ENCODE measurements around the gene BRD7. TPM values are rescaled to one million over a fixed set of nuclear protein-coding genes. Genes with fewer than 3 reads are reported as not detected.

BRD7 gene
- polyA plus RNA-seq, 3 donors: 11.4 to 33.0 (median 21.2) TPM

DNA sequence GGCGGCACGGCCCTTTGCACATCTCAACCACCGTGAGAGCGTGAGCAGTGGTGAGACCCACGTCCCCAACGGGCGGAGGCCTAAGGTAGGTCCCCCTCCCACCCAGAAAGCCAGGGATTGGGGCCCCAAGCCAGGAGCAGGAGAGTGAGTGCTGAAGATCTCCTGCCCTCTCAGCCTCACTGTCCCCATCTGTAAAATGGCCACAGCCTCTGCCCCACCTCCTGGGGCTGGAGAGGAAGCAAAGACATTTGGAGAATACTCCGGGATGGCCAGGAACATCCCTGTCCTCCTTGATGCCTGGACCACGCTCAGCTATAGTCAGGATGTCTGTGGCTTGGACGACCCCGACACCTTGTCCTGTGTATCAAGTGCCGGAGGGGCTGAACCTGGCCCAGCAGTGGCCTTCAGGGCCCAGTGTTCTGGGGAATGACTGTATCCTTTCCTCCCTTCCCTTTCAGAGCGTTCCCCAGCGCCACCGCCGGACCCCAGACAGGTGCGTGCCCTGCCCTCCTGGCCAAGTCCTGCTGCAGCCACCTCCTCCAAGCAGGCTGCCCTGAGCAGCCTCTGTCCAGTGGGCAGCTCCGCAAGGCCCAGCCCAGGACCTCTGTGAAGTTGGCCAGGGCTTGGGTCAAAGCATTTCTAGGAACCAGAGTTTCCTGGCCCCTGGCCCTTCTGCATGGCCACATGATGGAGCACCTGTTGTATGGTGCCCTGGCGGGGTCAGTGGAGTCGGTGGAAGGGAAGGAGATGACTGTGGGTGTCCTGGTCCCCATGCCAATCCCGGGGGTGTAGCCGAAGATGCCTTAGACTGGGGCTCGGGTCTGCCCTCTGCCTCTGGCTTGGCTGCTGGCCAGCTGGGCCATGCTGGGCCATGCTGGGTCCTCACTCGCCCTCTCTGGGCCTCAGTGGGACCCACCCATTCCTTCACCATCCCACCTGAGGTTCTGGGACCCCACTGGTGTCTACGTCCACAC is 64.0 kb downstream of the BRD7 start:
- H3K4me2 ChIP-seq (replicated peaks; ENCODE audit: extremely low read depth, low read length, poor library complexity, severe bottlenecking): no peak overlapping the region
- H3K27me3 ChIP-seq (ENCODE audit: control insufficient read depth in 2 of 2, insufficient read depth in 2 of 2, low read length in 2 of 2): no peaks in the 10 kb centered on the region
- H3K9me3 ChIP-seq (replicated peaks in 1 of 2; ENCODE audit: control insufficient read depth in 1 of 2, insufficient read depth in 1 of 2, low read length in 2 of 2): no peaks in the 10 kb centered on the region
- intact Hi-C loops (cut with micrococcal nuclease): no loop called here
- peaks cover 43% of the 10 kb centered on the region for H3K79me2 ChIP-seq (ENCODE audit: insufficient read depth, low read length)
- no peaks in the 10 kb centered on the region for H3K4me1 ChIP-seq (ENCODE audit: control insufficient read depth in 1 of 2, insufficient read depth in 2 of 2, low read length in 2 of 2)
- H3K27ac Mint-ChIP-seq: peak overlapping the region in 1 of 7 donors; percentile 14
- WGBS (ENCODE audit: insufficient coverage): 95% methylated on average over 18 of the region's 25 CpGs
- peaks cover under 1% of the 10 kb centered on the region for H3K4me1 Mint-ChIP-seq
- DNase-seq: no peak
- no peak overlapping the region for H3K27ac ChIP-seq (ENCODE audit: low read depth in 1 of 2, low read length in 2 of 2)
- H3K4me3 ChIP-seq (replicated peaks in 1 of 3; ENCODE audit: low read depth in 2 of 3, low read length in 3 of 3): no peak overlapping the region
- H3K4me3 Mint-ChIP-seq: no peak overlapping the region
- H3K9ac ChIP-seq (ENCODE audit: insufficient read depth, low read length, poor library complexity, severe bottlenecking): no peak overlapping the region
- peaks cover 95 to 100% of the 10 kb centered on the region in 2 donors for H3K36me3 ChIP-seq (replicated peaks in 1 of 2; ENCODE audit: control insufficient read depth in 1 of 2, insufficient read depth in 2 of 2, low read length in 2 of 2)
- no peak overlapping the region for H2AFZ ChIP-seq (ENCODE audit: insufficient read depth, low read depth, low read length, poor library complexity, severe bottlenecking)
- TF ChIP-seq, protein P1, sequence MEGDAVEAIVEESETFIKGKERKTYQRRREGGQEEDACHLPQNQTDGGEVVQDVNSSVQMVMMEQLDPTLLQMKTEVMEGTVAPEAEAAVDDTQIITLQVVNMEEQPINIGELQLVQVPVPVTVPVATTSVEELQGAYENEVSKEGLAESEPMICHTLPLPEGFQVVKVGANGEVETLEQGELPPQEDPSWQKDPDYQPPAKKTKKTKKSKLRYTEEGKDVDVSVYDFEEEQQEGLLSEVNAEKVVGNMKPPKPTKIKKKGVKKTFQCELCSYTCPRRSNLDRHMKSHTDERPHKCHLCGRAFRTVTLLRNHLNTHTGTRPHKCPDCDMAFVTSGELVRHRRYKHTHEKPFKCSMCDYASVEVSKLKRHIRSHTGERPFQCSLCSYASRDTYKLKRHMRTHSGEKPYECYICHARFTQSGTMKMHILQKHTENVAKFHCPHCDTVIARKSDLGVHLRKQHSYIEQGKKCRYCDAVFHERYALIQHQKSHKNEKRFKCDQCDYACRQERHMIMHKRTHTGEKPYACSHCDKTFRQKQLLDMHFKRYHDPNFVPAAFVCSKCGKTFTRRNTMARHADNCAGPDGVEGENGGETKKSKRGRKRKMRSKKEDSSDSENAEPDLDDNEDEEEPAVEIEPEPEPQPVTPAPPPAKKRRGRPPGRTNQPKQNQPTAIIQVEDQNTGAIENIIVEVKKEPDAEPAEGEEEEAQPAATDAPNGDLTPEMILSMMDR (IDR thresholded peaks at IDR 0.05): no peak
- peaks cover 0 to 2% (median 1%) of the 10 kb centered on the region in 3 donors for H3K27me3 Mint-ChIP-seq (ENCODE audit: low read depth in 3 of 3)
- no peaks in the 10 kb centered on the region for H3K9me3 Mint-ChIP-seq
- H4K20me1 ChIP-seq (ENCODE audit: insufficient read depth, low read length): peaks cover 100% of the 10 kb centered on the region
- H3K36me3 Mint-ChIP-seq: peaks cover 78 to 99% of the 10 kb centered on the region in 2 donors

DNA sequence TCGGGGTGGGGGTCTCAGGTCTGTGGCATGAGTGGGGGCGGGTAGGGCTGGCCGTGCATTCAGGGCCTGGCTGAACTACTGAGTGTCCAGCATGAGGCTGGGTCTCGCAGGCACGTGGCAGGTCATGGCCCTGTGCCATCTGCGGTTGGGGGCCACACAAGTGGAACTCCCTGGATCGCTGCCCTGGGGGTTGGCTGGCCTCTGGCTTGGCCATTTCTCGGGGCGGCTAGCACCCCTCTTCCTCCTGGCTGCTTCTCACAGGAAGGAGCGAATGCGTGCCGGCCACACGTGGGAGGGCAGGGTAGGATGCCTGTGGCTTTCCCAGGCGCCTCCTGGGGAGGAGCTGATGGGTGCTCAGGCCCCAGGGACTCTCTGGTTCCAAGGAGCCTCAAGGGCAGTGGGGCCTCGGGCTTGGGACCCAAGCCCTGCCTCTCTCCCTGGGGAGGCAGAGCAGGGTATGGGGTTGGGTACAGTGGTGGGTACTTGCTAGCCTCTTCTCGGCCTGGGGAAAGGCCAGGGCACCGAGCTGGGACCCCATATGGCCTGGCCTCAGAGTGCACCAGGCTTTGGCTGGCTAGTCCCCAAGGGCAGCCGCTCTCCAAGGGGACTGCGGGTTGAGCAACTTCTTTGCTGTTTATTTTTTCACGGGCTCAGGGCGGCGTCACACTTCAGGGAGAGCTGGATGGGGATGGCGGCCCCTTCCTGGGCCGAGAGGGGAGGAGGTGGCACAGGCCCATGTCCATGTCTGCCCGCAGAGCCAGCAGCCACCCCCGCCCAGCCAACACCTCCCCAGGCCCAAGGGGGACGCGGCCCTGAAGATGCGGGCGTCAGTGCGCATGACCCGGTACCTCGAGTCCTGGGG is 65.0 kb downstream of the BRD7 start:
- Mint-ChIP-seq H3K9me3 (no peaks in the 10 kb centered on the region), H3K4me1 (no peaks in the 10 kb centered on the region), H3K27me3 (ENCODE audit: low read depth in 3 of 3) (peaks cover 0 to 2% (median 1%) of the 10 kb centered on the region in 3 donors), H3K27ac (peak overlapping the region in 2 of 7 donors; percentile 38 to 46), H3K36me3 (peaks cover 76 to 98% of the 10 kb centered on the region in 2 donors), H3K4me3 (no peak overlapping the region)
- H3K4me3 ChIP-seq (replicated peaks in 1 of 3; ENCODE audit: low read depth in 2 of 3, low read length in 3 of 3): no peak overlapping the region
- peaks cover 42% of the 10 kb centered on the region for H3K79me2 ChIP-seq (ENCODE audit: insufficient read depth, low read length)
- peaks cover 100% of the 10 kb centered on the region for H4K20me1 ChIP-seq (ENCODE audit: insufficient read depth, low read length)
- intact Hi-C loops (cut with micrococcal nuclease): no loop called here
- peak overlapping the region in 1 of 2 donors; percentile 41 for H3K27ac ChIP-seq (ENCODE audit: low read depth in 1 of 2, low read length in 2 of 2)
- no peaks in the 10 kb centered on the region for H3K27me3 ChIP-seq (ENCODE audit: control insufficient read depth in 2 of 2, insufficient read depth in 2 of 2, low read length in 2 of 2)
- no peak overlapping the region for H3K4me2 ChIP-seq (replicated peaks; ENCODE audit: extremely low read depth, low read length, poor library complexity, severe bottlenecking)
- TF ChIP-seq, protein P1 (IDR thresholded peaks at IDR 0.05): no peak
- 95% methylated on average over 28 of the region's 33 CpGs for WGBS (ENCODE audit: insufficient coverage)
- peaks cover 95 to 100% of the 10 kb centered on the region in 2 donors for H3K36me3 ChIP-seq (replicated peaks in 1 of 2; ENCODE audit: control insufficient read depth in 1 of 2, insufficient read depth in 2 of 2, low read length in 2 of 2)
- H2AFZ ChIP-seq (ENCODE audit: insufficient read depth, low read depth, low read length, poor library complexity, severe bottlenecking): no peak overlapping the region
- H3K4me1 ChIP-seq (ENCODE audit: control insufficient read depth in 1 of 2, insufficient read depth in 2 of 2, low read length in 2 of 2): no peaks in the 10 kb centered on the region
- H3K9me3 ChIP-seq (replicated peaks in 1 of 2; ENCODE audit: control insufficient read depth in 1 of 2, insufficient read depth in 1 of 2, low read length in 2 of 2): no peaks in the 10 kb centered on the region
- H3K9ac ChIP-seq (ENCODE audit: insufficient read depth, low read length, poor library complexity, severe bottlenecking): no peak overlapping the region
- no peak for DNase-seq
